ENCODE results near the gene CD300A.
A peak's percentile ranks its signal among the peaks of the same experiment; 100 is the strongest.
"Not testable (repeated sequence)": the region's sequence is repeated elsewhere in the genome, so short reads cannot be mapped to it uniquely, and the experiment has no call there.

CD300A gene

DNA sequence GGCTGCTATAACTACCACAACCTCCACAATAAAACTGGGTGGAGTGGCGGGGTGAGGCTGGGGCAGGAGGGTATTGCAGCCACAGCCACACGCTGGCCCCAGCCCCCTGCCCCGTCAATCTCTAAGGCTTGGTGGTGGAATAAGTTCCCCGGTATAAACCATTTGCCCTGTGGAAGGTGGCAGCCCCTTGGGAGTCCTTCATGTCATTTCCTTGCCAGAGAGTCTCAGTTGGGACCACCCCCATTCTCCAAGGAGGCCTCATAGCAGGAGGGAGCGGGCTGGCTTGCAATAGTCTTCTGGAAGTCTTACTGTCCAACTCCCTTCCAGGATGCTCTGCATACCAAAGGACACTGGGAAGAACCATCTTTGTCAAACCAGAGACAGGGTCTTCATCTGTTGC, 19.4 kb downstream of the CD300A start:
- DNase-seq (ENCODE audit: extremely low read depth, insufficient read length) = no peak
- Histone ChIP-seq H3K27me3 (replicated peaks; ENCODE audit: control insufficient read depth, insufficient read depth, low read length) (no peaks in the 10 kb centered on the region), H3K4me3 (replicated peaks; ENCODE audit: low read depth, low read length) (no peak overlapping the region), H3K36me3 (ENCODE audit: control insufficient read depth, insufficient read depth, low read length) (peaks cover 23% of the 10 kb centered on the region)
- TF ChIP-seq, protein P1, sequence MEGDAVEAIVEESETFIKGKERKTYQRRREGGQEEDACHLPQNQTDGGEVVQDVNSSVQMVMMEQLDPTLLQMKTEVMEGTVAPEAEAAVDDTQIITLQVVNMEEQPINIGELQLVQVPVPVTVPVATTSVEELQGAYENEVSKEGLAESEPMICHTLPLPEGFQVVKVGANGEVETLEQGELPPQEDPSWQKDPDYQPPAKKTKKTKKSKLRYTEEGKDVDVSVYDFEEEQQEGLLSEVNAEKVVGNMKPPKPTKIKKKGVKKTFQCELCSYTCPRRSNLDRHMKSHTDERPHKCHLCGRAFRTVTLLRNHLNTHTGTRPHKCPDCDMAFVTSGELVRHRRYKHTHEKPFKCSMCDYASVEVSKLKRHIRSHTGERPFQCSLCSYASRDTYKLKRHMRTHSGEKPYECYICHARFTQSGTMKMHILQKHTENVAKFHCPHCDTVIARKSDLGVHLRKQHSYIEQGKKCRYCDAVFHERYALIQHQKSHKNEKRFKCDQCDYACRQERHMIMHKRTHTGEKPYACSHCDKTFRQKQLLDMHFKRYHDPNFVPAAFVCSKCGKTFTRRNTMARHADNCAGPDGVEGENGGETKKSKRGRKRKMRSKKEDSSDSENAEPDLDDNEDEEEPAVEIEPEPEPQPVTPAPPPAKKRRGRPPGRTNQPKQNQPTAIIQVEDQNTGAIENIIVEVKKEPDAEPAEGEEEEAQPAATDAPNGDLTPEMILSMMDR (IDR thresholded peaks at IDR 0.05; ENCODE audit: insufficient read depth, low read length, poor library complexity, severe bottlenecking) = no peak

DNA sequence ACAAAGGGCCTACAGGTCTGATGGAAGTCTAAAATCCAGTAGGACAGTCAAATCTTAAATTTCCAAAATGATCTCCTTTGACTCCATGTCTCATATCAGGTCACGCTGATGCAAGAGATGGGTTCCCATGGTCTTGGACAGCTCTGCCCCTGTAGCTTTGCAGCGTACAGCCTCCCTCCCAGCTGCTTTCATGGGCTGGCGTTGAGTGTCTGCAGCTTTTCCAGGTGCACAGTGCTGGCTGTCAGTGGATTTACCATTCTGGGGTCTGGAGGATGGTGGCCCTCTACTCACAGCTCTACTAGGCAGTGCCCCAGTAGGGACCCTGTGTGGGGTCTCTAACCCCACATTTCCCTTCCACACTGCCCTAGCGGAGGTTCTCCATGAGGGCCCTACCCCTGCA, 21.8 kb downstream of the CD300A start:
- H3K4me3 ChIP-seq (replicated peaks; ENCODE audit: low read depth, low read length); H3K27me3 ChIP-seq (replicated peaks; ENCODE audit: control insufficient read depth, insufficient read depth, low read length); DNase-seq (ENCODE audit: extremely low read depth, insufficient read length): not testable (repeated sequence)
- peaks cover 12% of the 10 kb centered on the region for H3K36me3 ChIP-seq (ENCODE audit: control insufficient read depth, insufficient read depth, low read length)

DNA sequence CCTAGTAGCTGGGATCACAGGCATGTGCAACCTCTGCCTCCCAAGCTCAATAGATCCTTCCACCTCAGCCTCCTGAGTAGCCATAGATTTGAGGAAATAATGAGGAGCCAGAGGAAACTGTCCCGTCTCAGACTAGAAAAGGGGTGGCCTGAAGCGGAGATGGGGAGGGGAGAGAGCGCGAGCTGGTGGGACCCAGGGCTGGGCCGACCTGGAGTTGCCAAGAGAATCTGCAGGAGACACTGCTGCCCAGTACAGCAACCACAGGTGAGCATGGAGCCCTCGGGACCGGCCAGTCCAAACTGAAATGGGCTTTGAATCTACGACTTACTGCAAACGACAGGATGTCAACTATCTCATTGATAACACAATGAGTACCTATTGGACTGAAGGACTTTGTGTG, 24.3 kb downstream of the CD300A start:
- Histone ChIP-seq H3K27me3 (replicated peaks; ENCODE audit: control insufficient read depth, insufficient read depth, low read length) (no peaks in the 10 kb centered on the region), H3K36me3 (ENCODE audit: control insufficient read depth, insufficient read depth, low read length) (no peaks in the 10 kb centered on the region; the same call in 1 of the 2 replicates), H3K4me3 (replicated peaks; ENCODE audit: low read depth, low read length) (no peak overlapping the region)
- TF ChIP-seq, protein P1 (IDR thresholded peaks at IDR 0.05; ENCODE audit: insufficient read depth, low read length, poor library complexity, severe bottlenecking) = no peak
- DNase-seq (ENCODE audit: extremely low read depth, insufficient read length) = no peak

DNA sequence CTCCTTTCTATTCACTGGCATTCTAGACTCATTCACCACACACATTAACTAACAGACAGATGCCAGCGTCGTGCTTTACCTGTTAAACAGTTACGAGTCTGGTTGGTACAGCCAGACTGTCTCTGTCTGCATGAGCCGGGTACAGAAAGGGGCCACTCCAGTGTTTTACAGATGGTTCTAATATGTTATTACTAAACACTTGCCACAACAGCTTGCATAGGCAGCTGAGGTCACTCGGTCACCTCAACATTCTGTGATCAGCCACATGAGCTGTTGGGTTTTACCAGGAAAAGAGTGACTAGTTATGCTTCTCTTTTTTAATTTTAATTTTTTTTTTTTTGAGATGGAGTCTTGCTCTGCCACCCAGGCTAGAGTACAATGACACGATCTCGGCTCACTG, 25.2 kb downstream of the CD300A start:
- Histone ChIP-seq H3K36me3 (ENCODE audit: control insufficient read depth, insufficient read depth, low read length) (no peaks in the 10 kb centered on the region), H3K4me3 (replicated peaks; ENCODE audit: low read depth, low read length) (no peak overlapping the region), H3K27me3 (replicated peaks; ENCODE audit: control insufficient read depth, insufficient read depth, low read length) (no peaks in the 10 kb centered on the region)
- DNase-seq (ENCODE audit: extremely low read depth, insufficient read length) = no peak
- TF ChIP-seq, protein P1 (IDR thresholded peaks at IDR 0.05; ENCODE audit: insufficient read depth, low read length, poor library complexity, severe bottlenecking) = no peak

DNA sequence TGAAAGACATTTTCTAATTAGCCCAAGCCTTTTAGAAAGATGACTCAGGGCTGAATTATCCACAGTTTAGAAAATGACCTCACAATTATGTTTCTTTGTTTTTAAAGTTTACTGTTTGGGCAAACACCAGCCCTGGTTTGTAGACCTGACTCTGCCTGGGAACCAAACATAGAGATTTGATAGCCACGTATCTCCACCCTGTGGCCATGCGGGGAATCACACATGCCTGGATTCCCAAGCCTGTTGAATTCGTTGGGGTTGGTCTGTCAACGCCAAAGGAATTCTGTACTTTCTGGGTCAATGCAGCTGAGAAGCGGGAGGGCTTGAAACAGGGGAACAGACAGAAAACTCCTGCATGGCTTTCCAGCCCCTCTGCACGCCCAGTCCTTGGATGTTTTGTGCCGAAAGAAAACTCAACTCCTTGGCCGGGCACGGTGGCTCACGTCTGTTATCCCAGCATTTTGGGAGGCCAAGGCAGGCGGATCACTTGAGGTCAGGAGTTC, 26.9 kb downstream of the CD300A start:
- TF ChIP-seq, protein P1 (IDR thresholded peaks at IDR 0.05; ENCODE audit: insufficient read depth, low read length, poor library complexity, severe bottlenecking) = peak; percentile 90
- no peaks in the 10 kb centered on the region for H3K36me3 ChIP-seq (ENCODE audit: control insufficient read depth, insufficient read depth, low read length)
- no peak overlapping the region for H3K4me3 ChIP-seq (replicated peaks; ENCODE audit: low read depth, low read length)
- DNase-seq (ENCODE audit: extremely low read depth, insufficient read length) = no peak
- no peaks in the 10 kb centered on the region for H3K27me3 ChIP-seq (replicated peaks; ENCODE audit: control insufficient read depth, insufficient read depth, low read length)

DNA sequence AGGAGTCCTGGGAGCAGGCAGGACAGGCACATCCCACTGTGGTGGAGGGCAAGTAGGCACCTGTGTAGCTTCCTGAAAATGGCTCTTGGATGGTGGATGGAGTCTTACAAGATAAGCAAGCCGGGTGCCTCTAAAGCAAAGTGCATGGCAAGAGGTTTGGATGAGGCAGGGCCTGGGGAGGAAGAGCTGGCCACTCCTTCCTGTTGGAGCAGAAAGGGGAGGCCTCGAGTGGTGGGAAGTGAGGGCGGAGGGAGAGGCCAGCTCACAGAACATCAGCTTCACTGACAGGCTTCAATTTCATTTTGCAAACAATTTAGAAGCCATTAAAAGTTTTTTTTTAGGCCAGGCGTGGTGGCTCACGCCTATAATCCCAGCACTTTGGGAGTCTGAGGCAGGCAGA, 31.0 kb downstream of the CD300A start:
- DNase-seq (ENCODE audit: extremely low read depth, insufficient read length) = no peak
- TF ChIP-seq, protein P1 (IDR thresholded peaks at IDR 0.05; ENCODE audit: insufficient read depth, low read length, poor library complexity, severe bottlenecking) = no peak
- no peaks in the 10 kb centered on the region for H3K36me3 ChIP-seq (ENCODE audit: control insufficient read depth, insufficient read depth, low read length)
- H3K4me3 ChIP-seq (replicated peaks; ENCODE audit: low read depth, low read length) = no peak overlapping the region
- no peaks in the 10 kb centered on the region for H3K27me3 ChIP-seq (replicated peaks; ENCODE audit: control insufficient read depth, insufficient read depth, low read length)
